IMR-90 (cell line): Measurements from ENCODE around the gene IPO7. TPM values are rescaled to one million over a fixed set of nuclear protein-coding genes. Genes with fewer than 3 reads are reported as not detected.

Experiments
- ATAC-seq: fragments of 200-7000 bp; cut with Tn5 transposase; 2 replicates; pipeline ENCODE4 v1.9.1; 2020; ENCODE audit warnings: low read depth, mild to moderate bottlenecking, moderate library complexity
- BruUV-seq: library from RNA; stranded (reverse); fragments of 400-500 nt; replicated peaks from 2 replicates; lab custom pipeline; 2021; lab: Mats Ljungman, UMichigan
- CTCF ChIA-PET: fragments of 300-600 bp; formaldehyde crosslinking; extraction: SDS; loops from one replicate; lab custom pipeline; 2021; ENCODE audit warnings: antibody characterized with exemption; lab: Yijun Ruan, JAX
- POLR2A ChIA-PET: fragments of 300-600 bp; sonication (Branson Sonifier 250); formaldehyde crosslinking; loops from one replicate; lab custom pipeline; 2022; ENCODE audit warnings: antibody characterized with exemption; ENCODE audit not compliant: unreplicated experiment; lab: Charles Lee
- DNase-seq: peaks from one replicate; pipeline ENCODE4 v3.0.0; 2013
- H2AFZ ChIP-seq: replicated peaks from 2 replicates; pipeline ENCODE3; 2013; ENCODE audit warnings: low read length, mild to moderate bottlenecking; ENCODE audit not compliant: poor library complexity
- H2AK5ac ChIP-seq: 2 replicates; pipeline ENCODE4 v1.6.1; 2013; ENCODE audit warnings: low read depth, low read length, inconsistent platforms
- H2AK9ac ChIP-seq: replicated peaks from 2 replicates; pipeline ENCODE3; 2013; ENCODE audit warnings: mild to moderate bottlenecking, low read depth, low read length, moderate library complexity; ENCODE audit not compliant: poor library complexity
- H2BK120ac ChIP-seq: 2 replicates; pipeline ENCODE4 v1.6.1; 2013; ENCODE audit warnings: low read depth, low read length, inconsistent platforms
- H2BK15ac ChIP-seq: 3 replicates; pipeline ENCODE4 v1.6.1; 2013; ENCODE audit warnings: low read depth, low read length, inconsistent platforms
- H2BK20ac ChIP-seq: 2 replicates; pipeline ENCODE4 v1.6.1; 2013; ENCODE audit warnings: low read depth, mild to moderate bottlenecking, inconsistent platforms, low read length, moderate library complexity
- H2BK5ac ChIP-seq: 2 replicates; pipeline ENCODE4 v1.6.1; 2013; ENCODE audit warnings: mild to moderate bottlenecking, low read depth, low read length, inconsistent platforms; ENCODE audit not compliant: poor library complexity, severe bottlenecking
- H3K14ac ChIP-seq: replicated peaks from 2 replicates; pipeline ENCODE4 v1.6.1; 2013; ENCODE audit warnings: low read depth, low read length, inconsistent platforms
- H3K18ac ChIP-seq: 2 replicates; pipeline ENCODE4 v1.6.1; 2013; ENCODE audit warnings: low read depth, low read length, control low read depth
- H3K23ac ChIP-seq: 2 replicates; pipeline ENCODE4 v1.6.1; 2013; ENCODE audit warnings: low read depth, low read length, inconsistent platforms
- H3K27ac ChIP-seq: 2 replicates; pipeline ENCODE4 v1.5.1; 2013; ENCODE audit warnings: mild to moderate bottlenecking, control low read depth, low read length; ENCODE audit not compliant: insufficient read depth
- H3K27me3 ChIP-seq: 2 replicates; pipeline ENCODE4 v1.6.1; 2013; ENCODE audit warnings: low read length; ENCODE audit not compliant: control insufficient read depth, insufficient read depth
- H3K36me3 ChIP-seq: 2 replicates; pipeline ENCODE4 v1.6.1; 2013; ENCODE audit warnings: low read length, mixed read lengths; ENCODE audit not compliant: control insufficient read depth, insufficient read depth
- H3K4ac ChIP-seq: 2 replicates; pipeline ENCODE4 v1.6.1; 2013; ENCODE audit warnings: low read depth, low read length, inconsistent platforms
- H3K4me1 ChIP-seq: 2 replicates; pipeline ENCODE4 v1.6.1; 2013; ENCODE audit warnings: low read length, mixed read lengths; ENCODE audit not compliant: control insufficient read depth, insufficient read depth
- H3K4me2 ChIP-seq: 2 replicates; pipeline ENCODE4 v1.6.1; 2013; ENCODE audit warnings: low read depth, mild to moderate bottlenecking, control low read depth, low read length, moderate library complexity
- H3K4me3 ChIP-seq: 2 replicates; pipeline ENCODE4 v1.5.1; 2013; ENCODE audit warnings: low read depth, mild to moderate bottlenecking, control low read depth, low read length, moderate library complexity; ENCODE audit not compliant: insufficient read depth
- H3K56ac ChIP-seq: 2 replicates; pipeline ENCODE4 v1.6.1; 2013; ENCODE audit warnings: low read length, inconsistent platforms; ENCODE audit not compliant: insufficient read depth; ENCODE audit errors: extremely low read depth
- H3K79me1 ChIP-seq, 2 experiments: 2 replicates each; pipeline ENCODE4 v1.6.1; 2013; ENCODE audit warnings: low read length in 2 of 2, inconsistent platforms in 1 of 2, low read depth in 1 of 2
- H3K9ac ChIP-seq: 2 replicates; pipeline ENCODE4 v1.6.1; 2013; ENCODE audit warnings: low read depth, low read length, control low read depth
- H3K9me1 ChIP-seq: 2 replicates; pipeline ENCODE4 v1.6.1; 2013; ENCODE audit warnings: low read length, inconsistent platforms; ENCODE audit not compliant: insufficient read depth
- H3K9me3 ChIP-seq: 2 replicates; pipeline ENCODE4 v1.6.1; 2013; ENCODE audit warnings: low read length; ENCODE audit not compliant: control insufficient read depth, insufficient read depth
- H4K20me1 ChIP-seq: 2 replicates; pipeline ENCODE4 v1.6.1; 2013; ENCODE audit warnings: low read length, inconsistent platforms; ENCODE audit not compliant: insufficient read depth
- H4K5ac ChIP-seq: 2 replicates; pipeline ENCODE4 v1.6.1; 2013; ENCODE audit warnings: mild to moderate bottlenecking, low read depth, low read length, control low read depth
- H4K8ac ChIP-seq, 2 experiments: 2 replicates each; pipeline ENCODE4 v1.6.1; 2013; ENCODE audit warnings: low read depth in 2 of 2, low read length in 2 of 2, control low read depth in 1 of 2, inconsistent platforms in 1 of 2
- H4K91ac ChIP-seq: 2 replicates; pipeline ENCODE4 v1.6.1; 2013; ENCODE audit warnings: low read depth, low read length, inconsistent platforms; ENCODE audit not compliant: insufficient read depth
- CTCF ChIP-seq: conservative IDR thresholded peaks from 2 replicates; pipeline ENCODE4 v1.5.1; 2012; ENCODE audit warnings: mild to moderate bottlenecking, low read depth, low read length, improper control_type of control experiment
- ELK1 ChIP-seq: fragments of 150-350 bp; IDR thresholded peaks from 2 replicates; pipeline ENCODE4 v1.6.1; 2016; ENCODE audit warnings: low read depth, mild to moderate bottlenecking, low read length, moderate library complexity, borderline replicate concordance
- MAZ ChIP-seq: IDR thresholded peaks from 2 replicates; pipeline ENCODE4 v1.6.1; 2012; ENCODE audit warnings: low read depth, mild to moderate bottlenecking, low read length, improper control_type of control experiment, moderate library complexity, borderline replicate concordance
- MXI1 ChIP-seq: IDR thresholded peaks from 2 replicates; pipeline ENCODE4 v1.6.1; 2012; ENCODE audit warnings: low read depth, mild to moderate bottlenecking, low read length, moderate library complexity, borderline replicate concordance
- RCOR1 ChIP-seq: IDR thresholded peaks from 2 replicates; pipeline ENCODE4 v1.6.1; 2012; ENCODE audit warnings: mild to moderate bottlenecking, low read length, improper control_type of control experiment; ENCODE audit not compliant: insufficient replicate concordance
- SMC3 ChIP-seq: fragments of 150-350 bp; IDR thresholded peaks from 2 replicates; pipeline ENCODE4 v1.6.1; 2016; ENCODE audit warnings: low read depth, mild to moderate bottlenecking, antibody characterized with exemption, low read length, moderate library complexity
- WGBS, 2 experiments: methylation state at CpG; one replicate each; pipeline versions ENCODE4 v1.1.5 to v1.1.7; 2013; ENCODE audit warnings: missing lambda C conversion rate in 2 of 2; ENCODE audit not compliant: insufficient read length in 1 of 2; ENCODE audit errors: extremely low coverage in 2 of 2; 5-methylcytosine and 5-hydroxymethylcytosine counted together
- dilution Hi-C: fragments of 300-500 bp; cut with HindIII; formaldehyde crosslinking; loops from one replicate; pipeline ENCODE4 v1.14.3; 2018; ENCODE audit warnings: low sequenced_read_pairs; ENCODE audit not compliant: unreplicated experiment
- in situ Hi-C: fragments of 300-500 bp; cut with MboI; formaldehyde crosslinking; loops from 3 replicates; pipeline ENCODE4 v1.14.3; 2019; ENCODE audit warnings: low sequenced_read_pairs, inconsistent platforms, mixed read lengths
- intact Hi-C: fragments of 100-400 bp; cut with micrococcal nuclease; formaldehyde crosslinking; loops from 2 replicates; pipeline ENCODE4 v1.10.0; 2022
- polyA plus RNA-seq, 3 experiments: library from polyadenylated mRNA; depleted of rRNA; stranded (reverse); fragments of >200 nt; gene quantifications; 2 replicates each; pipeline ENCODE4 v1.2.3, GENCODE V29; 2012; ENCODE audit warnings: low replicate concordance in 1 of 3
- total RNA-seq: library from RNA; depleted of rRNA; stranded (reverse); fragments of >200 nt; gene quantifications from 2 replicates; pipeline ENCODE4 v1.2.3, GENCODE V29; 2012

Gene IPO7
- total and polyA plus RNA-seq, 2 of the 4 experiments (the other 2 are of a cell fraction) = 40.6 to 110 TPM

GRCh38 chr11:9462172-9462799, 77.8 kb downstream of the IPO7 start:
- H3K27me3 ChIP-seq = no peaks in the 10 kb centered on the region
- H2AK5ac ChIP-seq = peak overlapping the region; percentile 56; the same call in 1 of the 2 replicates
- intact Hi-C loops (loop anchor here (5.0 kb wide), 1 partner anchor 150 kb away; no protein-coding TSS in a partner anchor), dilution Hi-C loops (no loop called here), in situ Hi-C loops (no loop called here)
- H2BK5ac ChIP-seq = peak overlapping the region; percentile 92
- peak overlapping the region; percentile 67; the same call in 1 of the 2 replicates for H3K27ac ChIP-seq
- ChIA-PET CTCF (interaction anchor here (0.7 kb wide), 1 partner anchor 156 kb away, joined by 3 read pairs; no protein-coding TSS in a partner anchor), POLR2A (interaction anchor here (0.6 kb wide), 2 partner anchors 240 to 435 kb away, joined by 3 to 4 read pairs; no protein-coding TSS in a partner anchor)
- peaks cover 16 to 39% of the 10 kb centered on the region in 2 experiments for H3K79me1 ChIP-seq
- H3K4me1 ChIP-seq = no peaks in the 10 kb centered on the region
- H3K9ac ChIP-seq = peak overlapping the region; percentile 92; the same call in 1 of the 2 replicates
- peak overlapping the region; percentile 99; the same call in 1 of the 2 replicates for H3K56ac ChIP-seq
- H4K91ac ChIP-seq = peak overlapping the region; percentile 52; the same call in 1 of the 2 replicates
- H2BK15ac ChIP-seq = no peak overlapping the region
- H3K4me2 ChIP-seq = peak overlapping the region; percentile 97
- no peaks in the 10 kb centered on the region for H3K9me3 ChIP-seq
- no TSS peak for BruUV-seq
- ATAC-seq (no peak), DNase-seq (peak; percentile 25)
- no peak overlapping the region for H2BK120ac ChIP-seq
- TF ChIP-seq SMC3 (no peak), RCOR1 (no peak), CTCF (no peak), ELK1 (no peak), MXI1 (no peak), MAZ (no peak)
- 0 out of 2 replicates have a peak overlapping the region, but pooled peaks have one; percentile 55 for H3K4me3 ChIP-seq
- peak overlapping the region; percentile 67 to 91; a peak in 3 of 4 replicates for H4K8ac ChIP-seq
- H3K4ac ChIP-seq = peak overlapping the region; percentile 83; the same call in 1 of the 2 replicates
- H3K14ac ChIP-seq = peak overlapping the region; percentile 90; the same call in 1 of the 2 replicates
- peak overlapping the region; percentile 24; the same call in 1 of the 2 replicates for H3K23ac ChIP-seq
- H2AK9ac ChIP-seq = no peak overlapping the region
- H2BK20ac ChIP-seq = no peak overlapping the region
- no peak overlapping the region for H2AFZ ChIP-seq
- no peaks in the 10 kb centered on the region for H3K36me3 ChIP-seq
- no peaks in the 10 kb centered on the region for H3K9me1 ChIP-seq
- H3K18ac ChIP-seq = no peak overlapping the region
- no peaks in the 10 kb centered on the region for H4K20me1 ChIP-seq
- H4K5ac ChIP-seq = no peak overlapping the region
- 96% methylated on average over 8 of the region's 16 CpGs; no CpG with 5 or more reads in 1 of the 2 experiments for WGBS, 2 experiments
